Mesendoderm (in vitro differentiated cells): Measurements from ENCODE around the gene CUL7.
A peak's percentile ranks its signal among the peaks of the same experiment; 100 is the strongest.

Experiments used
- DNase-seq: peaks from one replicate; pipeline ENCODE4 v3.0.0; 2013
- H2AK5ac ChIP-seq: 2 replicates; pipeline ENCODE4 v1.6.1; 2013; ENCODE audit warnings: low read length, inconsistent platforms
- H2BK120ac ChIP-seq: 2 replicates; pipeline ENCODE4 v1.6.1; 2013; ENCODE audit warnings: low read depth, mild to moderate bottlenecking, low read length, moderate library complexity, mixed read lengths
- H2BK15ac ChIP-seq: replicated peaks from 2 replicates; pipeline ENCODE4 v1.6.1; 2013; ENCODE audit warnings: low read depth, mild to moderate bottlenecking, moderate library complexity
- H2BK5ac ChIP-seq: 2 replicates; pipeline ENCODE4 v1.6.1; 2013; ENCODE audit warnings: low read length, inconsistent platforms
- H3K18ac ChIP-seq: 2 replicates; pipeline ENCODE4 v1.6.1; 2013; ENCODE audit warnings: mild to moderate bottlenecking, low read length, mixed read lengths
- H3K23ac ChIP-seq: one replicate; pipeline ENCODE4 v1.6.1; 2013; ENCODE audit warnings: low read length
- H3K27ac ChIP-seq: 2 replicates; pipeline ENCODE4 v1.5.1; 2013; ENCODE audit warnings: low read depth, mild to moderate bottlenecking, inconsistent platforms, low read length, moderate library complexity
- H3K27me3 ChIP-seq: 2 replicates; pipeline ENCODE4 v1.6.1; 2013; ENCODE audit warnings: low read length, control low read depth, mild to moderate bottlenecking, inconsistent platforms; ENCODE audit not compliant: insufficient read depth, poor library complexity
- H3K36me3 ChIP-seq: 2 replicates; pipeline ENCODE4 v1.6.1; 2013; ENCODE audit warnings: low read length, inconsistent platforms; ENCODE audit not compliant: control insufficient read depth, insufficient read depth
- H3K4ac ChIP-seq: one replicate; pipeline ENCODE4 v1.6.1; 2013; ENCODE audit warnings: low read depth, mild to moderate bottlenecking, low read length, moderate library complexity
- H3K4me1 ChIP-seq: 2 replicates; pipeline ENCODE4 v1.6.1; 2013; ENCODE audit warnings: low read depth, low read length, inconsistent platforms; ENCODE audit not compliant: control insufficient read depth
- H3K4me2 ChIP-seq: 2 replicates; pipeline ENCODE4 v1.6.1; 2013; ENCODE audit warnings: low read length
- H3K4me3 ChIP-seq: 2 replicates; pipeline ENCODE4 v1.5.1; 2013; ENCODE audit warnings: mild to moderate bottlenecking, low read length
- H3K56ac ChIP-seq: one replicate; pipeline ENCODE4 v1.6.1; 2013; ENCODE audit warnings: low read length
- H3K79me1 ChIP-seq: 2 replicates; pipeline ENCODE4 v1.6.1; 2013; ENCODE audit warnings: low read length, inconsistent platforms
- H3K79me2 ChIP-seq: 2 replicates; pipeline ENCODE4 v1.6.1; 2013; ENCODE audit warnings: mild to moderate bottlenecking, low read length; ENCODE audit not compliant: control insufficient read depth, insufficient read depth
- H3K9ac ChIP-seq: 2 replicates; pipeline ENCODE4 v1.6.1; 2013; ENCODE audit warnings: low read length, inconsistent platforms
- H4K5ac ChIP-seq: one replicate; pipeline ENCODE4 v1.6.1; 2013; ENCODE audit warnings: low read length
- H4K8ac ChIP-seq: one replicate; pipeline ENCODE4 v1.6.1; 2013; ENCODE audit warnings: low read depth, mild to moderate bottlenecking, control low read depth, low read length, moderate library complexity
- WGBS: extraction: QIAGEN DNeasy Blood & Tissue Kit; methylation state at CpG from one replicate; pipeline ENCODE4 v1.1.7; 2013; ENCODE audit warnings: low lambda C conversion rate, missing lambda C conversion rate; ENCODE audit not compliant: insufficient coverage; ENCODE audit errors: extremely low coverage; 5-methylcytosine and 5-hydroxymethylcytosine counted together

Gene CUL7

GRCh38 chr6:43077333-43077809 is 23.7 kb upstream of the CUL7 start:
- Histone ChIP-seq H3K27ac (peak overlapping the region; percentile 91), H3K9ac (peak overlapping the region; percentile 99)

DNA sequence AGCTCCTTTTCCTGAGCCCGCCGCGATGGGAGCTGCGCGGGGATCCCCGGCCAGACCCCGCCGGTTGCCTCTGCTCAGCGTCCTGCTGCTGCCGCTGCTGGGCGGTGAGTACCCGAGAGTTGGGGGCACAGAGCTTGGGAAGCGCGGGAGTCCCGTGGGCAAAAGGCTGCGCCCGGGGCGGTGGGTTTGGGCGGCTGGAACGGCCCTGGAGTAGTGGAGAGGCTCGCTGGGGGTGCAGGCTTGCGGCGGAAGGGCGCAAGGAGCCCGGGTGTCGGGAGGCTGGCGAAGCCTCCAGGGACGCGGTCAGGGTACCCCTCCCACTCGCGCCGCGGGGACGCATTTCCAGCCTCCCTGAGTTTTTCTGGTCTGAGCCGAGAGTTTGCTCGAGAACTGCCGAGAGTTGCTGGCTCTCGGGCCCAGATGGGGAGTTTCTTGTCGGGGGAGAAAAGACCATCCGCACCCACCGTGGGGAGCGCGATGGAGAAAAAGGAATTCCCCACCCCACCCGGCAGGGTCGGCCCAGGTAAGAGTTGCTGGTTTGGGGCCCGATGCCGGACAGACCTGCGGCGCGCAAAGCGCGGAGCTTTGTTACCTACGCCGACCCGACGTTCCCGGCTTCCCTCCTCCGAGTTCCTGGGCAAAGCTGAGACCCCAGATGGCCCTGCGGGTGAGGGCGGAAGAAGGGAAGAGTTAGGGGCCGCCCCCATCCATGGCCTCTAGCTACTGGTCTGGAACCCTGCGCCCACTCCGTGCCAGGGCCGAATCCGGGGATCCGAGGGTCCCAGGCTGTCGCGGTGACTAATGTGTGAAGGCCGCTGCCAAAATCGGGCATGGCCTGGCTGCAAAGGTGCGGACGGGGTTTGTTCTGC is 23.0 kb upstream of the CUL7 start:
- Histone ChIP-seq H3K27ac (peak overlapping the region; percentile 91), H3K79me2 (peaks cover 48% of the 10 kb centered on the region), H3K9ac (peak overlapping the region; percentile 99), H4K8ac (no peak overlapping the region), H3K4me1 (peaks cover 17% of the 10 kb centered on the region), H3K23ac (peak overlapping the region; percentile 85), H3K36me3 (no peaks in the 10 kb centered on the region), H2BK5ac (peak overlapping the region; percentile 35), H3K4me3 (peak overlapping the region; percentile 92), H3K4me2 (peak overlapping the region; percentile 54), H3K79me1 (peaks cover 8% of the 10 kb centered on the region), H2AK5ac (no peak overlapping the region), H3K27me3 (no peaks in the 10 kb centered on the region), H2BK15ac (no peak overlapping the region), H2BK120ac (peak overlapping the region; percentile 9), H3K56ac (peak overlapping the region; percentile 97), H3K18ac (peak overlapping the region; percentile 46), H3K4ac (peak overlapping the region; percentile 46), H4K5ac (no peak overlapping the region)
- no CpG with 5 or more reads among the region's 72 CpGs for WGBS
- DNase-seq: no peak

More at GRCh38 chr6:43077333-43077809, 23.7 kb upstream of the CUL7 start:
- no peaks in the 10 kb centered on the region for H3K36me3 ChIP-seq
- H4K5ac ChIP-seq: peak overlapping the region; percentile 12
- H2BK15ac ChIP-seq: no peak overlapping the region
- H3K4me3 ChIP-seq: peak overlapping the region; percentile 92
- H2BK5ac ChIP-seq: peak overlapping the region; percentile 77
- DNase-seq: peak; percentile 89
- no peak overlapping the region for H4K8ac ChIP-seq
- H3K4ac ChIP-seq: no peak overlapping the region
- peaks cover 53% of the 10 kb centered on the region for H3K79me2 ChIP-seq
- H3K56ac ChIP-seq: peak overlapping the region; percentile 97
- H3K18ac ChIP-seq: peak overlapping the region; percentile 68
- H2AK5ac ChIP-seq: peak overlapping the region; percentile 2
- WGBS: no CpG with 5 or more reads among the region's 8 CpGs
- no peak overlapping the region for H3K23ac ChIP-seq
- H2BK120ac ChIP-seq: no peak overlapping the region
- H3K4me2 ChIP-seq: peak overlapping the region; percentile 54
- H3K27me3 ChIP-seq: no peaks in the 10 kb centered on the region
- H3K79me1 ChIP-seq: peaks cover 8% of the 10 kb centered on the region
- peaks cover 17% of the 10 kb centered on the region for H3K4me1 ChIP-seq

- DNase-seq: peak; percentile 96
- Histone ChIP-seq H3K27ac (peak within 1 kb of the TSS; percentile 91), H4K8ac (no peak within 1 kb of the TSS), H4K5ac (no peak within 1 kb of the TSS), H3K4me3 (peak within 1 kb of the TSS; percentile 92), H3K27me3 (no peaks in the 10 kb centered on the region), H3K4me2 (peak within 1 kb of the TSS; percentile 83), H3K4ac (peak within 1 kb of the TSS; percentile 46), H2BK15ac (no peak within 1 kb of the TSS), H3K79me1 (peaks cover 5% of the 10 kb centered on the region), H3K23ac (peak within 1 kb of the TSS; percentile 85), H3K79me2 (peaks cover 41% of the 10 kb centered on the region), H2BK5ac (peak within 1 kb of the TSS; percentile 35), H3K9ac (peak within 1 kb of the TSS; percentile 99), H2BK120ac (peak within 1 kb of the TSS; percentile 9), H3K36me3 (no peaks in the 10 kb centered on the region), H2AK5ac (peak within 1 kb of the TSS; percentile 73), H3K18ac (peak within 1 kb of the TSS; percentile 46), H3K56ac (peak within 1 kb of the TSS; percentile 97), H3K4me1 (peaks cover 17% of the 10 kb centered on the region)
- WGBS: no CpG with 5 or more reads among the region's 60 CpGs
Measured at GRCh38 chr6:43075670-43076463, 22.2 kb upstream of the CUL7 start, which contains the start of gene PTK7. TSS of gene PTK7 (plus strand) at chr6:43076314. CDS start at chr6:43076489, 175 bp downstream.

- H4K8ac ChIP-seq: no peak overlapping the region
- no peak overlapping the region for H4K5ac ChIP-seq
- no peak for DNase-seq
- peak overlapping the region; percentile 63 for H3K9ac ChIP-seq
- peaks cover 17% of the 10 kb centered on the region for H3K4me1 ChIP-seq
- peak overlapping the region; percentile 85 for H3K56ac ChIP-seq
- H2BK15ac ChIP-seq: no peak overlapping the region
- no CpG with 5 or more reads among the region's 6 CpGs for WGBS
- peak overlapping the region; percentile 28 for H3K18ac ChIP-seq
- H3K23ac ChIP-seq: no peak overlapping the region
- H3K27me3 ChIP-seq: no peaks in the 10 kb centered on the region
- no peak overlapping the region for H2BK120ac ChIP-seq
- peaks cover 5% of the 10 kb centered on the region for H3K79me1 ChIP-seq
- H3K4ac ChIP-seq: no peak overlapping the region
- H3K4me2 ChIP-seq: peak overlapping the region; percentile 83
- H3K79me2 ChIP-seq: peaks cover 36% of the 10 kb centered on the region
- peak overlapping the region; percentile 32 for H2BK5ac ChIP-seq
- H3K27ac ChIP-seq: peak overlapping the region; percentile 46
- H3K4me3 ChIP-seq: no peak overlapping the region
- no peaks in the 10 kb centered on the region for H3K36me3 ChIP-seq
- no peak overlapping the region for H2AK5ac ChIP-seq
Measured at GRCh38 chr6:43074847-43075669, 21.4 kb upstream of the CUL7 start.

DNA sequence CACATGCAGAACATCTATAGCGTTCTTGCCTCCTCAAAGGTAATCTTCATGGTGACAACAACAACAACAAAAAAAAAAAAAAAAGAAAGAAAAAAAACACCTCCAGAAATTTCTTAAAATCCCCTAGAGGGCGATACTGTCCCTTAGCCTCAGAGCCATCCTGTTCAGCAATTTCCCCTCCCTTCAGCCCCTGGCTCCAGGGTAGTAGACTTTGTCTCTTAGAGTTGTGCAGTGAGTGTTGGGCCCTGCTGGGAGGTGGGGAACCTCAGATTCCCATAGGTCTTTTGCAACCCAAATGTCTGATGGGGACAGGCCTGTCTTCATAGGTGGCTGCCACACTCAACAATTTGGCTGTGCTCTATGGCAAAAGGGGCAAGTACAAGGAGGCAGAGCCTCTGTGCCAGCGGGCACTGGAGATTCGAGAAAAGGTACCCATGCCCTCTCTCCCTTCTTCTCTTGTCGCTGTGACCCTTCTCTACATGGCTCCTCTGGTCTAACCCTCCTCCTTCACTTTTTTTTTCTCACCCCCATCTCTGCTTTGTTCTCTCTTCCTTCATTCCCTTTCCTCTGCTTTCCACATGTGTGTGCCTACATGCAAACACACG is 16.5 kb upstream of the CUL7 start:
- Histone ChIP-seq H3K79me1 (no peaks in the 10 kb centered on the region), H2BK15ac (no peak overlapping the region), H4K5ac (no peak overlapping the region), H2BK5ac (no peak overlapping the region), H3K27ac (no peak overlapping the region), H3K4ac (no peak overlapping the region), H3K4me1 (no peaks in the 10 kb centered on the region), H2BK120ac (no peak overlapping the region), H3K4me3 (no peak overlapping the region), H3K36me3 (no peaks in the 10 kb centered on the region), H3K23ac (peak overlapping the region; percentile 3), H3K27me3 (no peaks in the 10 kb centered on the region), H3K56ac (no peak overlapping the region), H3K79me2 (no peaks in the 10 kb centered on the region), H4K8ac (no peak overlapping the region), H3K4me2 (no peak overlapping the region), H2AK5ac (peak overlapping the region; percentile 55), H3K18ac (no peak overlapping the region), H3K9ac (peak overlapping the region; percentile 9)
- DNase-seq: peak; percentile 86
- WGBS: no CpG with 5 or more reads among the region's 6 CpGs
